ENCODE data around the gene SLF1.

The SLF1 gene

DNA sequence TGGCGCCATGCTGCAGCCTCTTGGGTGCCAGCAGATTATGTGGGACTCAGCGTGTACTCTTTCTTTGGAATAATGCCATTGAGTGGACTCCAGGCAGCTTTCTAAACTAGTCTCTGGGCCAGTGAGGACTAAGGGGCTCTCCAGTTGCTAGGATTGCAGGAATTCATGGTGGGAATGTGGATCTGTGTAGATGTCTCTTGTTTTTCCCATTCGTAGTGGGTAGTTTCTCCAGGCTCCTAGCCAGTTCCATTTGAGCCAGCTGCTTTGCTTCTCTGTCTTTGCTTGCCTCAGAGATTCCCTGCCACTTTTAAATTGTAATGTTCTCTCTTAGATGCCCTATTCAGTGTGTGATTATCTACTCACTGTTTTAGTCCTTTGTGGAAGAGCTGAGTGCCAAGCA is 42.6 kb downstream of the SLF1 start:
- FAIRE-seq (no peak), DNase-seq (ENCODE audit: low spot score) (no peak)

GRCh38 chr5:94667937-94668336 is 49.5 kb downstream of the SLF1 start:
- DNase-seq (ENCODE audit: low spot score) (no peak), FAIRE-seq (no peak)

DNA sequence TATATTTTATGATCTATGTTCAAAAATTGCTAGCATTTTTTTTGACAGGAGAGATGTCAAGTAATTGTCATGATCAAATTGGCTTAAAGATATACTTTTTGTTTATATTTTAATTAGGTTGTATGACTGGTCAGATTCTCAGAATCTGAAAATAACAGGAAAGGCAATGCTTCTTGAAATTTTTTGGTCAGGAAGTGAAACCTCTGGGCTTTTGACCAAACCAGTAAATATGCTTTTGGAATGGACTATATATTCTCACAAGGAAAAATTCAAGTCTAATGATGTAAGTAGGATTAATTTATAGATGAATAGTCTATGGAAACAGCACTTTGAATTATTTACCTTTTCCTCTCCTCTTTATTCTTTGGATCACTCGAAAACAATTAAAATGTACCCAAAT is 52.3 kb downstream of the SLF1 start:
- FAIRE-seq (no peak), DNase-seq (ENCODE audit: low spot score) (no peak)

DNA sequence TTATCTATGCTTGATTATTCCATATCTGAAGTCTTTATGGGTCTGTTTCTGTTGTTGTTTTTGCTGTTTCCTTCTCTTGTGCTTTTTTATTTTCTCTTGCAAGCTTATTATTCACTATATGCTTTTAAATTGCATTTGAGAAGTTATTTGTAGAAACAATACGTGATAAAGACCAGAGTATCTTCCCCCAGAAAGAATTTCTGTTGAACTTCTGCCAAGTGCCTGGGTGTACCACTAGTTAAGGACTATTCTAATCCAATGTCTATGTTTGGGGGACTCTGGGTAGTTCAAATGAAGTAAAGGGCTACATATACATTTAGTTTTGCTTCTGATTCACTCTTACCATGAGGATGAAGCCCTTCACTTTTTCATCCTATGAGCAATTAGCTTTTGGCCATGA is 54.3 kb downstream of the SLF1 start:
- no peak for FAIRE-seq
- DNase-seq (ENCODE audit: low spot score) = no peak

- DNase-seq (ENCODE audit: low spot score) (no peak), FAIRE-seq (no peak)
Measured at GRCh38 chr5:94674490-94675382, 56.3 kb downstream of the SLF1 start.

DNA sequence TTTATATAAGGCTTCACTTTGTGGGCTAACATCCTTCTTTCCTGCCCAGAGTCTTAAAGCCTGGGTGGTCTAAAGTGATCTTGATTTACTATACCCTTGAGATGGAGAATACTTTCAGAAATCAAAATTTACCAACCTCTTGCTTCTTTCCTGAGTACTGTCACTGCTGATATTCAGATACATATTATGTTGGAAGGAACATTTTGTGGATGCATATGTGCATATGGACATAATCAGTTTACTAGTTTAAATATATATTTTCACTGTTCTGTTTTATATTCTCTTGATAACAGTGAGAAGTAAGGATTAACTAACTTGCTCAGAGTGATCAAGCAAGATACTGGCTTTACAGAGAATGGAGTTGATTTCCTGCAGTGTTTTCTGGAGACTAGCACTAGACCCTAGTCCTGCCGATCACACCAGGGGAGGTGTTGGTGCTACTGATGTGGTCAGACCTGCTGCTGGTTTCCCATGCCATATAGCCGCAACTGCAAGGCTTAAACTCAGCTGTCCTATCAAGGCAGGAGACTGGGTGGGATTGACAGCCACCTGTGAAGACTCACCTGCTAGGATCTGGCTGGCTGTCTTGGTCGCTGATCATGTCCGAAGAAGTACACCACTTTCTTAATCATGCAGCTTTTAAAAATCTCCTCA is 57.6 kb downstream of the SLF1 start:
- no peak for FAIRE-seq

DNA sequence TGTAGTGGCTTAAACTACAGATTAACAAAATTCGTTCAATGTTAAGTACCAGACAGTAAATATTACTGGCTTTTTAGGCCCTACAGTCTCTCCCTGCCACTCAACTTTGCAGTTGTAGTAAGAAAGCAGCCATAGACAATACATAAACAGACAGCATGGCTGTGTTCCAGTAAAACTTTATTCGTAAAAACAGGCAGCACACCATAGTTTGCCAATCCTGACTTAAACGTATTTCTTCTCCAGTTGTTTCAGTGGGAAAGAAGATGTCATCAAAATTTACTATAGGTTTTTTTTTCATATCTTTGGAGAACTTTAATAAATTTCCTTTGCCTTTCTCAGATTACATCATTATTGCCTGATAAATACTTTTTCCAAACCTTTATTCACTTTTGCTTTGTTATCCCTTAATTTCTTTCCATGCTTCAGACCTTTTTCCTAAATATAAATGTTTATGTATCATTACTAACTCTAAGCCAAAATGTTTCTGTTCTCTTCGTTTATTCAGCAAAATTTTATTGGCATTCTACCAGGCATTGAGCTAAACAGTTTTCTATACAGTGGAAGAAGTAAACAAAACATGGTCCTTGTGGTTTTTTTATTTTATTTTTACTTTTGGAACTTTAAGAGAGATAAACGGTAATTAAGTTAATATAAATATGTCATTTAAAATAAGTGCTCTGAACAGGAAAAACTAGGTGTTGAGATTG is 64.5 kb downstream of the SLF1 start:
- DNase-seq (ENCODE audit: low spot score) = no peak
- FAIRE-seq = no peak

More for the DNA sequence above, 57.6 kb downstream of the SLF1 start:
- no peak for DNase-seq (ENCODE audit: low spot score)

- FAIRE-seq (no peak), DNase-seq (ENCODE audit: low spot score) (no peak)
Measured at GRCh38 chr5:94689908-94690307, 71.4 kb downstream of the SLF1 start.

GRCh38 chr5:94690778-94691177 is 72.3 kb downstream of the SLF1 start:
- DNase-seq (ENCODE audit: low spot score) = no peak
- FAIRE-seq = no peak

- DNase-seq (ENCODE audit: low spot score) (no peak), FAIRE-seq (no peak)
Measured at GRCh38 chr5:94691291-94691690, 72.8 kb downstream of the SLF1 start.

GRCh38 chr5:94691949-94692348 is 73.5 kb downstream of the SLF1 start:
- FAIRE-seq = no peak
- DNase-seq (ENCODE audit: low spot score) = no peak

DNA sequence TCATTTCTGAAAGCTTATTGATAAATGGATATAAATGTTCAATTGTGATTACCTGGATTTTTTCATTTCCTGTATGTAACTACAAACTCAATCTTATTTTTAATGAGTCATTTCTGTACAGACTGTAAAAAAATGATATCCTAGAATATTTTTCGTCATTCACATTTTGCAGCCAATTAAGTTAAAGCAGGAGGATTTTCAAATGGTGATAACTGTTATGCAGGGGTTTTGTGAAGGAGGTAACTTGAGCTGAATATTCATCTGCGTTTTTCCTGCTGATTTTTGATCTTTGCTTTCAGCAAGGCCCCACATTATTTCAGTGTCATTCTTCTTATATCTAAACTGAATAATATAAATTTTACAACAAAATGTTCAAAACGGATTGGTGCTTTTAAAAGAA is 74.1 kb downstream of the SLF1 start:
- FAIRE-seq = no peak
- no peak for DNase-seq (ENCODE audit: low spot score)

DNA sequence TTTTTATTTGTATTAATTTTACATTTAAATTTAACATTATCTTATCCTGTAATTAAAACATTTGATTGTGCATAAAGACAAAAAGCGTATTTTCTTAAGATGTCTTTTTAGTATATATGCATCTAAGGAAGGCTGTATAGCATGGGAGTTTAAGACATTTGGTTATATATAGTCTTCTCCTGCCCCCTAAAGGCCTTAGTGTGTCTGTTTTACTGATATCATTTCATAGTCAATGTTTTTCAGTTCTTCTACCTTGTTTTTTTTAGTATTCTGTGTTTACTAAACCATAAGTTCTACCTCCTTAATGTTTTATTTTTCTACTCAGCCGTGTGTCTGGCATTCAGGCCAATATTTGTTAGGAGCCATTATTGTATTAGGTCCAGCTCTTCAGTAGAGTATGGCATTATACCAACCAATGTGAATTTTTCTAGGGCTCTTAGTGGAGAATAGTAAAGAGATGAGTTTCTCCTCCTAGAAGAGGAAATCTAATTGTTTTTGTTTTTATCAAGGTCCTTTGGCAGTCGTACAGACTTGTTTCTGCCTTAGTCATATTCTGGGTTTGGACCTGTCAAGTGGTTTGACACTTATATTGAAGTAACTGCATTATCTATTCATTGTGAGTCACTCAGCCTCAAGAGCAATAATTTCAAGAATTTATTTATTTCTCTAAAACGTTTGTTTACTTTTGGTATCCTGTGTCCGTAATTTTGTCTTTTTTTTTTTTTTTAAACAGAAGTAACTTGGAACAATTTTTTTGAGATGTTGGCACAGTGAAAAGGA is 74.8 kb downstream of the SLF1 start:
- FAIRE-seq (no peak), DNase-seq (ENCODE audit: low spot score) (no peak)

DNA sequence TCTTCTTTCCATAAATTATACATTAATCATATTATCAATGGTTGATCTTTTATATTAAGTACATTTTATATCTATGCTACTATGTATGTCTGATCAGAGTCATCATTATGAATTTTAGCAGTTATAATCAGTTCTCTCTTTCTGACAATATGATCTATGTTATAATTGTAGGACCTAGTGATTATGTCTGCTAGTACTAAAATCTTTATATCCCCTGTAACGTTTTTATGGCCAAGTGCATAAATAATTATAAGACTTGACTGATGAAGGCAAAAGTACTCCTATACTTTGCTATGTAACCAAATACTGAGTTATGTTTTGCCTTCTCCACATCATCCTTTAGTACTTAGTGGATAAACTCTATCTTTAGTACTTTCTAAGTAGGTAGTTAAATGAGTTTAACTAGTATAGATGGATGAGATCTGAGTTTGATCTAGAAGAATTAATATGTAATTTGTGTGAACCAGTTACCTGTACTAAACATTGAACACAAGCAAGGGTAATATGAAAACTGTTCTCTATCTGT is 75.4 kb downstream of the SLF1 start:
- FAIRE-seq = no peak
- DNase-seq (ENCODE audit: low spot score) = no peak

DNA sequence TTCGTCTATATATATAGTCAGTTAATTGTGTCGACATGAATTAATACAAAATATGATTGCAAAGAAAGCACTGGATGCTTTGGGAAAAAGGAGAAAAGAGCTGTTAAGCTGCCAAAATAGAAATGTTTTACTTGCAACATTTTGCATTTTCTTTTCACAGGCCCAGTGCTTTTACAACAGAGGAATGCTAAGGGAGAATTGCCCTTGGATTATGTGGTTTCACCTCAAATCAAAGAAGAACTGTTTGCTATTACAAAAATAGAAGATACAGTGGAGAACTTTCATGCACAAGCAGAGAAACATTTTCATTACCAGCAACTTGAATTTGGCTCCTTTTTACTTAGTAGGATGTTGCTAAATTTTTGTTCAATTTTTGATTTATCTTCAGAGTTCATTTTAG is 76.2 kb downstream of the SLF1 start:
- DNase-seq (ENCODE audit: low spot score) = no peak
- no peak for FAIRE-seq

- DNase-seq (ENCODE audit: low spot score) = no peak
Measured at GRCh38 chr5:94698197-94698596, 79.7 kb downstream of the SLF1 start.

GRCh38 chr5:94699562-94699961 is 81.1 kb downstream of the SLF1 start:
- FAIRE-seq = no peak
- DNase-seq (ENCODE audit: low spot score) = no peak

More at GRCh38 chr5:94698197-94698596, 79.7 kb downstream of the SLF1 start:
- FAIRE-seq = no peak

GRCh38 chr5:94700592-94700991 is 82.1 kb downstream of the SLF1 start:
- DNase-seq (ENCODE audit: low spot score) = no peak
- FAIRE-seq = no peak

DNA sequence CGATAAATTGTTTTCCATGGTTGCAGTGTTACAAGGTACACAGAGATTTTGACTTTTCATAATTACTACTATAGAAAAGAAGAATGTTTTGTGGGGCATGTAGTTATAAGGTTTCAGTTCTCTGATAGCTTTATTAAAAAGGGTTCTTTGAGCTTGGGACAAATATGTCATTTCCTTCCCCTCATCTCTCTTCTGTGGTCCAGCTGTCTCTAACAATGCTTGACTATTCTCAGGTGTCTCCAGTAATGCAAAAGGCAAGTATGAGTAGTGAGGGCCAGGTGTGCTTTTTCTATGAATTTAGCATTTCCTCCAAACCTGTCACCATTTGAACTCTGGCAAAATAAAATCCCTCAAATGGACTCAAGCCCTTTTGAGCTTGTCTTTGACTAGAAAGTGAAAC is 84.3 kb downstream of the SLF1 start:
- no peak for FAIRE-seq
- no peak for DNase-seq (ENCODE audit: low spot score)

DNA sequence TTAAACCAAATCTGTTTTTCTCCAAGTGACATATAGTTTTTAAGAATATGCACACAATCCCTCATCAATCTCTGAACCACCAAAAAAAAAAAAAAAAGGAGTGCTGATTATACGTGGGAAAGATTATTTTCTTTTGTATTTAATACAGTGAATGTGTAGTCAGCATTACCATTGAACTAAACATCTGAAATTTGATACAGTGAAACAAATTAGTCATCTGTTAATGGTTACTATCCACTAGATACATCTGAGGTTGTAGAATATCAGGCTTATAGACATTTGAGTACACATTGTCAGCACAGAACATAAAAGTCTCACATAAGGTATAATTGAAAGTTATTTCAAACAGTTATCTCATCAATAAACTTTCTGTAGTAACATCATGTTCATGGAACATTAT is 87.0 kb downstream of the SLF1 start:
- no peak for FAIRE-seq
- no peak for DNase-seq (ENCODE audit: low spot score)

DNA sequence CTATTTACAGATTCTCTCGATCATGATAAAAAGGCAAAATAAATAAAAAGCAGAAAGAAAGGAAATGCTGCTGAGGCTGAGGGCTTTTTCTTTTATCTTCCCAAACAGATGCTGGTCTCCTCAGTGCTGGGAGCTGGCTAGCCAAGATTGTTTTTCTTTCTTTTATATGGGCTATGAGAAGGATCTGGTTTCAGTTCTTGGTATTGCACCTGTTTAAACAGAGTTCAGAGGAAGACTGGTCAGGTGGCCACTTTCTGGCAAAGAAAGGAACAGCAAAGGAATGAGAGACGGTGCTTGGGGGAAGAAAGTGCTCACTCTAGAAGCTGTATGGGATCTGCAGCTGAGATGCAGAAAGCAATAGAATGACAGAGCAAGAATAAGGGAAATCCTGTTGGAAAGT is 88.9 kb downstream of the SLF1 start:
- no peak for DNase-seq (ENCODE audit: low spot score)
- no peak for FAIRE-seq

Measured in urothelium cell line (cell line).